ENCODE results near the gene SYNGR3.
"Not testable (repeated sequence)": the region's sequence is repeated elsewhere in the genome, so short reads cannot be mapped to it uniquely, and the experiment has no call there.

The SYNGR3 gene

GRCh38 chr16:2030036-2030435 lies 40.3 kb downstream of the SYNGR3 start:
- DNase-seq, result no peak

- no peak for DNase-seq
Measured at GRCh38 chr16:2031081-2031577, 41.4 kb downstream of the SYNGR3 start.

- DNase-seq, result no peak
Measured at GRCh38 chr16:2032285-2033056, 42.7 kb downstream of the SYNGR3 start.

- no peak for DNase-seq
Measured at GRCh38 chr16:2033057-2033908, 43.5 kb downstream of the SYNGR3 start.

GRCh38 chr16:2033909-2034695 lies 44.3 kb downstream of the SYNGR3 start:
- DNase-seq, result not testable (repeated sequence)

- no peak for DNase-seq
Measured at GRCh38 chr16:2034696-2035430, 45.1 kb downstream of the SYNGR3 start.

GRCh38 chr16:2035431-2036199 lies 45.8 kb downstream of the SYNGR3 start:
- no peak for DNase-seq

- no peak for DNase-seq
Measured at GRCh38 chr16:2036200-2036966, 46.6 kb downstream of the SYNGR3 start.

- DNase-seq, result no peak
Measured at GRCh38 chr16:2037115-2037514, 47.3 kb downstream of the SYNGR3 start.

- DNase-seq, result no peak
Measured at GRCh38 chr16:2037647-2038381, 48.0 kb downstream of the SYNGR3 start.

- DNase-seq, result no peak
Measured at GRCh38 chr16:2038382-2039231, 48.8 kb downstream of the SYNGR3 start.

GRCh38 chr16:2039274-2040031 lies 49.7 kb downstream of the SYNGR3 start:
- peak; percentile 10 for DNase-seq

GRCh38 chr16:2040041-2040786 lies 50.4 kb downstream of the SYNGR3 start:
- DNase-seq, result no peak

- DNase-seq, result peak; percentile 5
Measured at GRCh38 chr16:2040787-2041522, 51.2 kb downstream of the SYNGR3 start.

- DNase-seq, result peak; percentile 72
Measured at GRCh38 chr16:2042171-2042985, 52.6 kb downstream of the SYNGR3 start.

All from NCI-H774 (cell line).